Measurements from ENCODE around the gene CADPS2.

DNA sequence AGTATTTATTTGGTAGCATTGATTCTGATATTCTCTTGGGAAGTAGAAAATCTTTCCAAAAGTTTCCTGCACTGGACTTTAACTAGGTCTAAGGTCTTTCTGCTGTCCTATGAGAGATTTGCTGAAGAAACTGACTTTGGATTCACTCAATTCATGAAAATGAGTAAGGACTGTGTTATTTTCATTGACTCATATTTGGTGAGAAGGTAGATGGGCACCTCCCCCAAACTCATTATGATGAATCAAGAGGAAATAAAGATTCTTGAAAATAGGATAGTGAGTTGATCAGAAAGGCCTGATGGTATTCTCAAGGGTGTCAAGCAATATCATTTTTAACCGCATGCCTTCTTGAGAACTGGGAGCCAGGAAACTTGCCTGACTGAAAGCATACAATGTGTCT, 297.6 kb downstream of the CADPS2 start:
- TF ChIP-seq POLR2A (IDR thresholded peaks at IDR 0.05; ENCODE audit: low read depth, low read length): no peak
- no peak for TF ChIP-seq TAF1 (IDR thresholded peaks at IDR 0.05; ENCODE audit: low read depth, low read length)
- TF ChIP-seq POLR2AphosphoS5 (IDR thresholded peaks at IDR 0.05; ENCODE audit: low read depth, low read length): no peak
